CD4-positive, alpha-beta T cell treated with Interleukin-12 subunit alpha and Interleukin-12 subunit beta, for 1 hour (primary cell): ENCODE results near the gene BDNF.
"Not testable (repeated sequence)": the region's sequence is repeated elsewhere in the genome, so short reads cannot be mapped to it uniquely, and the experiment has no call there.

Source experiments
- DNase-seq: peaks from one replicate; pipeline ENCODE4 v3.0.0-alpha.2; 2020

Gene BDNF

DNA sequence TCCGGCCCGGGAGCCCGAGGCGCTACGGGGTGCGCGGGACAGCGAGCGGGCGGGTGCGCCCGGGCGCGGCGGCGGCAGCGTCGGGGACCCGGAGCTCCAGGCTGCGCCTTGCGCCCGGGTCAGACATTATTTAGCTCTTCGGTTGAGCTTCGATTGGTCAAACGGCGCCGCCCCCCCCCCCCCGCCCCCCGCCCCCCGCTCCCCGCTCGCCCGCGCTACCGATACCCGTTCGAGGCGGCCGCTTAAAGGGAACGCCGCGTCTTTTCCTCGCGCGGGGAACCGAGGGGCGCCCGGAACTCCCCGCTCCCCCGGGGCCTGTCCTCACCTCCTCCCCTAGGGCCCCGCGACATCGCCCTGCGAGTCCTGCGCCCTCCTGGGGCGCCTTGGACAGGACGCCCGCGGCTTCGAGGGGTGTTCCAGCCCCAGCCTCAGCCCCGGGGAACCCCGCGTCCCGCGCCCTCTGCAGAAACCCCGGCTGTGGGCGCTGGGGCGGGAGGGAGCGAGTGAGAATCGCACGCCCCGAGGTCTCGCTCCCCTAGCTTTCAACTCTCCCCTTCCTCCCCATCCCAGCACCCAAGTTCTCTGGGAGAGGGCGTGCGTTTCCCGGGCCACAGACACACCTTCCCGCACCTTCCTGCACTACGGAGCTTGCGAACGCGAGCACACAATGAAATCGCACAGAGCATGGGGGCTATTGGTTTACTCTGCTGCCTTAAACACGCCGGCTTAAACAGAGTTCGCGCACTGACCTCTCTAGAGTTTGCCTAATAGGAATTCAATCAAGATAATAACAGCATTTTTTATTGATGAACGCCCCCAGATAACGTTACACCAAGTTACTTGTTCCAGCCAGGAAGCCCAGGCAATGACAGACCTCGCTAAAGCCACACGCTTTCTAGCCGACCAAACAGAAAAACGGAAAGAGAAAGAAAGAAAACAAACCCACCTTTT is at the start of gene BDNF:
TSS of gene BDNF (minus strand) at position 105 of the 951 bp plus-strand sequence. CDS start 41,891 bp downstream, outside the sequence.
- no peak for DNase-seq

GRCh38 chr11:27740362-27741013 is 40.2 kb upstream of the BDNF start:
- DNase-seq = no peak

DNA sequence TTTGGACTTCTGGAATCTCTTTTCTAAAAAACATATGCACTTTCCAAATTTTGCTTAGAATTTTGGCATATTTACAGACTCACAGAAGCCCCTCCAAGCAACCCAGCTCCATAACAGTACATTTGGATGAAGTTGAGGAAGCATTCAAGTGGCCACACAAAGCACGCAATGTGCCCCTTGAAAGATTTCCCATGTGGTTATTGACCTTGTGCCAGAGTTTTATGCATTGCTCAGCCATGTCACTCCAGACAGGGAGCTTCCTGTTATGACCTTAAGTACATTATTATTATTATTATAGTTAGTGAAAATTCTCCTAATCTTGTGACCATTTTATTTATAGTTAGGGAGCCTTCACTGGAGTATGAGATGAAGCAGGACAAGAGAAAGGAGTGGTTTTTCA is 35.0 kb upstream of the BDNF start:
- DNase-seq = no peak

DNA sequence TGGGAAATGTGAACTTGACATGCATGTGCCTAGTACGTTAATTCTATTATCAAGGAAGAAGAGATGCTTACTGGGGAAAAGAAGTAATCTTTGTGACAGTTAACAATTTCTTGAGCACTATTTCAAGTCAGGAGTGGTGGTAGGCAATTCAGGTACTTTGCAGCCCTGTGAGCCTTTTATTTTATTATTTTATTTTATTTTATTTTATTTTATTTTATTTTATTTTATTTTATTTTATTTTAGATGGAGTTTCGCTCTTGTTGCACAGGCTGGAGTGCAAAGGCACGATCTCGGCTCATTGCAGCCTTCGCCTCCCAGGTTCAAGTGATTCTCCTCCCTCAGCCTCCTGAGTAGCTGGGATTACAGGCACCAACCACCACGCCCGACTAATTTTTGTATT is 31.5 kb upstream of the BDNF start:
- DNase-seq = not testable (repeated sequence)

GRCh38 chr11:27726981-27727380 is 26.7 kb upstream of the BDNF start:
- no peak for DNase-seq

- no peak for DNase-seq
Measured at GRCh38 chr11:27723687-27724086, 23.4 kb upstream of the BDNF start.

DNA sequence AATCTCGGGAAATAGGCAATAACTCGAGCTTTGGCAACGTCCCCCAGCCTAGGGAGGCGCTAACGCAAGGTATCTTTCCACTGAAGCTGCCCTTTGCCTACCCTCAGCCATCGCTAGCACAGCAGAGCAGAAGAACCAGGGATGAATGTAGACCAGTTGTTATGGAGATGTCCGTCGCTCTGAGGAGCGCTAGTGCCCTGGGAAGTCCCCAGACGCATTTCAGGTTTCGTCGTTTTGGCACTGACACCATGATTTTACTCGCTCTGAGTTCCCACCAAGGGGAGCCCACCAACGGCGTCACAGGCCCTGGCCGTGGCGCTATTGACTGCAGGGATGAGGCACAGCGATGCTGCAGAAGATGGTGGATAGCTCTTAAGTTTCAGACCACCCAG is 22.7 kb upstream of the BDNF start:
- no peak for DNase-seq

DNA sequence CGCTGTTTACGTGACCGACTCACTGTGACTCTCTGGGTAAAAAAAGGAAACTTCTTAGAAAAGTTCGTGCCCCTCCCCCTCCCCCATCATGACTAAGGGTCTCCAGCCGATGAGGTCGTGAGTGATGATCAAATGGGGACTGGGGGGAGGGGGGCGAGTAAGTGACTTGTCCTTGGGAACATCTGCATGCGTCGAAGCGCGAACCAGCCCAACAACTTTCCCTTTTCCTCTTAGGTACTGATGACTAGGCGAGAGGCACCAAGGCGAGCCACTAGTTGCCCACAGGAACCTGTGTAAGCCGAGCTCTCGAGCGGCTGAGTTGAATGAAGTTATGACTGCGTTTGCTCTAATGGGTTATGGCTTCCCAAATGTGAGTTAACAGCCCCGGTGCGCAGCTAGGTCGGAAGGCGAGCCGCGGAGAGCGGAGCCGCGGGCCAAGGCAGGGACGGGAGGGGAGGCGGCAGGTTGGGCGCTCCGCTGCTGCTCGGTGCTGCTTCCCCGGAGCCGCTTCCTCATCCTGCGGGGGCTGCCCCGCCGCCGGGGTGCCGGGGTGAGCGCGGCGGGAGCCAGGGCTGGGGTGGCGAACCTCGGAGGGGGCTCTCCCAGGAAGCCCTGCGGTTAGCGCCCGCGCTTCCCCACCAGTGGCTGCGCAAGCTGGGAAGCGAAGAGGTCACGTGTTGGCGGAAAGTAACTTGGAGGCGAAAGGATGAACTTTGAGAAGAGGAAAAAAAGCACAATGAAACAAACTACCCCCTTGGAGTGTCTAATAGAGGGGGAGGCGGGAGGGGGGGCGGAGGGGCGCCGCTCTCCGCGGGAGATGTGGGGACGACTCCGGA is 22.1 kb upstream of the BDNF start:
- DNase-seq = no peak

DNA sequence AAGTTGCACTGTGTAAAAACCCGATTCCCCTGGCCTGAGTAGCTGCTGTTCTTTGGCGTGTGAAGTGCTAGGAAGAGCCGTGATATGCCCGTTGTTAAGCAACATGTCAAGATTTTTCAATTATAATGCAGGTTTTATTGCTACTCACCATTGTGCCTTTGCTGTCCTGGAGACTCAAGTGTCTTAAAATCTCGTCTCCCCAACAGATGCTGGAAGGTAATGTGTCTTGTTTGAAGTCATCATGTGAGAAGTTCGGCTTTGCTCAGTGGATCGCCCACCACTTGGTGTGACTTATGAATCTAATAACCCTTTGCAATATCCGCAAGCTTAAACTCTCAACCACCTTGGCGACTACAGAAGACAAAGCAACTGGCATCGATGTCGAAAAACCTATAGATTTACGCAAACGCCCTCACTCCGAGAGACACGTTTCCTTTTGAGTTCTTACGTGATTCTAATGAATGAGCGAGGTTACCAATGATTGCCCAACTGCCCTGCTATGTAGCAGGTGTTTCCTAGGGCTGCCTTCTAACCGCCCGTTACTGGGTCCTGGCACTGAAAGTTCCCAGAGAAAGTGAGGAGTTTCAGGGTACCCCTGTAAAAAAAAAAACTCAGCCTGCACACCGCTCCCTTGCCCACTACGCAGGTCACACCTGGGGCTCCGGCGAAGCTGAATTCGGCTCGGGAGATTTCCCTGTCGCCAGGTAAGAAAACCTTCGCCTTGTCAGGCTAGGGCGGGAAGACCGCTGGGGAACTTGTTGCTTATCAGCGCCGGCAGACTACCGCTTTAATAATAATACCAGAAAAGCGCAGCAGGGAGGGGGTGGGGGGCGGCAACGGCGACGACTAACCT is 21.2 kb upstream of the BDNF start:
- no peak for DNase-seq

- no peak for DNase-seq
Measured at GRCh38 chr11:27720277-27720830, 20.1 kb upstream of the BDNF start.

DNA sequence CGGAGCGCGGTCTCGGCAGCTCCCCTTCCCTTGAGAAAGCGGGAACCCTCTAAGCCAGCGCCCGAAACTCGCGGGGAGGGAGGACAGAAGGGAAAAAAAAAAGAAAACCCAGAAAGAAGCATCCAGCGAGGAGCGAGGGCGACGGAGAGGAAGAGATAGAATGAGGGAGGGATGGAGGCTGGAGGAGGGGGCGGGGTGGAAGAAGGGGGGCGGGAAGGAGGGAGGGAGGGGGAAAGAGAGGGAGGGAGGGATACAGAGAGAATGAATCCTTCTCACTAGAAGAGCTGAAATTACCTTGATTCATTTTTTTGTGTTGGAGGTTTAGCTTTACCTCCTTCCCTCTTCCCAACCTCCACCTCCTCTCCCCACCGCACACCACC is 19.3 kb upstream of the BDNF start:
- DNase-seq = no peak

DNA sequence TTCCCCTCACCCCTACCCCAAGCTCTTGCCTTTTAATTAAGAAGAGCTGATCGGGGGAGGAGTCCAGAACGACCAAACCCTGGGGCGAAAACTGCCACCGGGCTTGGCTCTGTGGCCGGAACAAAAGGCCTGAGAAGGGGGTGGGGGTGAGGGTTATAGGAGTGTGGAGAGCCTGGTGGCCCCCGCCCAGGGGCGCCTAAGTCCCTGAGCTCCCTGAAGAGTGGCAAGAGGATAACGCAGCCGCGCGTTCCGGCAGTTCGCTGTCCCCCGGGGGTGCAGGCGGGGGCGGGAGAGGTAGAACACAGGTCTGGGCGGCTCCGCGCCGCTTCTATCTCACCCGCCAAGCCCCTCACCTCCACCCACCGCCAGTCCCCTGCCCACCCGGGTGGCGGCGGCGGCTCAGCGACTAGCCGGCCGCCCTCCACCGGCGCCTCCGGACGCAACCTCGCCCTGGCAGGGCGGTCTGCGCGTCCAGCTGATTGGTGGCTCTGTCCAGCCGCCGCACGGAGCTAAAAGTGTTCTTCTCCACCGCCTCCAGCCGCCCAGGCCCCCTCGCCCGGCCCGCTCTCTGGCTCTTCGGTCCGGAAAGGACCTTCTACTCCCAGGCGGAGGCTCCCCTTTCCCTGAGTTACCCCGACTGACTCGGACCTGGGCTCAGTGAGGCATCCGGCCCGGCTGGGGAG is 18.7 kb upstream of the BDNF start:
- no peak for DNase-seq

- DNase-seq = no peak
Measured at GRCh38 chr11:27718346-27718862, 18.1 kb upstream of the BDNF start.

- DNase-seq = no peak
Measured at GRCh38 chr11:27717801-27718229, 17.6 kb upstream of the BDNF start.

DNA sequence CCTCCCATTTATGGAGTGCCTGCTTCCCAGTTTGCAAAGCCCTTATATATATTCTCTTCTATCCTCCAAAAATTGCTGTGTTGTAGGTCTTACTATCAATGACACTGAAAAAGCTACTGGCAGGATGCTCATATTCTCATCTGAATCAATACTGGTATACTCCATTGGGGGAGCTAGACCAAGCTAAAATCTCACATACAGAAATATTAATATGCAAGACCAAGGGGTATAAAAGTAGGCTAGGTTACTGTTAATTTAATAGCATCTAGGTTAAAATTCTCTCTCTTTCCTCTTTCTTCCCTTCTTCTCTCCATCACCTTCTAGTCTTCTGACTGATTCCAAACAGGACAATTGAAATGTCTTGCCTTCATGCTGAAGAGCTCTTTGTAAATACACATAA is 17.1 kb upstream of the BDNF start:
- DNase-seq = no peak

- DNase-seq = no peak
Measured at GRCh38 chr11:27716835-27717234, 16.6 kb upstream of the BDNF start.

GRCh38 chr11:27716216-27716615 is 16.0 kb upstream of the BDNF start:
- no peak for DNase-seq

DNA sequence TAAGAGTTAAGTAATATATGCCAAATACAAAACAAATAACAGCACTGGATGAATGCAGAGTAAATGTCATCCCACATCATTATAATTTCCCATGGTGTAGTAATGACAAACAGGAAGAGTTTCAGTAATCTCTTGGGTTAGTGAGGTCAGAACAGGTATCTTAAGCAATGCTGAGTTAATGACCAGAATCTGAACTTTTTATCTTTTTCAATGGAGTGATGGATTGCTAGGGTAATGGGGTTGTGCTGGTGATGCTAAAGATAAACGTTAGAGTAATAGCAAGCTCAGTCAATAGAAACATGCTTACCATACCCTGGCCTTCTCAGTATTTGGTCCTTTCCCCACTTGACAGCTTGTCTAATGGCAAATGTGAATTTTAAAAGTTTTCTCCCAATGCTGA is 11.5 kb upstream of the BDNF start:
- no peak for DNase-seq

DNA sequence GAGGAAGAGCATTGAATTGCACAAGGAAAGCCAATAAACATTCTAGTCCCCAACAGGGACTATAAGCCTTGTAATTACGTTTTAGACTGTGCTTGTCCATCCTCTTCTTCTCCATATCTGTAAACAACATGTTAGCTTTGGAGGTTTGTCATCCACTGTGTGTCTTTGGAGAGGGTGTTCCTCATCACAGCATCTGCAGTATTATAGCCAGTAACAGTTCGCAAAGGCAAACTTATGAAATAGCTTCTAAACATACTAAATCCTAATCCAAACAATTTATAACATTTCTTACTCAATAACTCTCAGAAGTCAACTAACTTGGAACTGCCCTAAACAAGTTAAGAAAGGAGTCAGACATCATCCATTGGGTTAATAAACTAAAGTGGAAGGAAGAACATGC is 10.3 kb upstream of the BDNF start:
- no peak for DNase-seq

DNA sequence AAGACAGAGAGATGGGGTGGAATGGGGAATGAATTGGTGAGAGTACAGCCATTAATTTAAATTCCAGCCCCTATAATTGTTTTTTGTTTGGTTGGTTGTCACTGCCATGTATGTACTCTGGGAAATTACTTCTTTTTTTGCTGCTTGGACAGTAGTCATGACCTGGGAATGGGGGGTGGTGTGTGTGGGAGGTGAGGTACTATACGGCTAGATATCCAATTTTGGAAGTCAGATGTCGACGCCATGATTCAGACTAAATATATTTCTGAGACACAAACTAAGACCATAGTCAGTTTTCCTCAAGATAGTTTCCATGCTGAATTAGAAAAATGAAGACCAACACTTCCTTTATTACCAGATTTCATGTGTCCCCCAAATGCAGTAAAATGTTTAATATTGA is 7.4 kb upstream of the BDNF start:
- DNase-seq = no peak
